ENCODE results near the gene ZNF506. TPM values are rescaled to one million over a fixed set of nuclear protein-coding genes. Genes with fewer than 3 reads are reported as not detected.
"Not testable (repeated sequence)": the region's sequence is repeated elsewhere in the genome, so short reads cannot be mapped to it uniquely, and the experiment has no call there.

ZNF506 gene
- polyA plus RNA-seq, 1 of the 3 experiments (the other 2 are of a cell fraction) = 4.1 TPM

GRCh38 chr19:19870086-19870485 lies 48.5 kb upstream of the ZNF506 start:
- H3F3A ChIP-seq (replicated peaks; ENCODE audit: insufficient read depth); H3K4me2 ChIP-seq; H2AFZ ChIP-seq (ENCODE audit: low read depth); DNase-seq; H3K27me3 ChIP-seq (ENCODE audit: insufficient read depth); H3K4me3 ChIP-seq (ENCODE audit: low read depth in 2 of 2, low read length in 1 of 2); H3K4me1 ChIP-seq (ENCODE audit: control insufficient read depth in 1 of 2, insufficient read depth in 2 of 2, low read depth in 1 of 2, low read length in 1 of 2); POLR2A ChIA-PET; H4K20me1 ChIP-seq (ENCODE audit: insufficient read depth); CTCF ChIA-PET; H3K9me2 ChIP-seq; H3K27ac ChIP-seq (ENCODE audit: low read depth in 2 of 2, low read length in 1 of 2); H3K9ac ChIP-seq: not testable (repeated sequence)
- Histone ChIP-seq H3K36me3 (replicated peaks in 1 of 2; ENCODE audit: control insufficient read depth in 1 of 2, insufficient read depth in 2 of 2, low read length in 1 of 2) (peaks cover 6 to 23% of the 10 kb centered on the region in 2 experiments), H3K79me2 (ENCODE audit: insufficient read depth) (peaks cover 59% of the 10 kb centered on the region), H3K9me3 (peaks cover 13% of the 10 kb centered on the region; the same call in 1 of the 2 replicates)
- WGBS (ENCODE audit: low lambda C conversion rate) = 81% methylated on average over 5 of the region's 5 CpGs

- 19% methylated on average over 23 of the region's 23 CpGs for WGBS (ENCODE audit: low lambda C conversion rate)
- Histone ChIP-seq H3K27ac (ENCODE audit: low read depth in 2 of 2, low read length in 1 of 2) (peak overlapping the region; percentile 80 to 97), H3K36me3 (replicated peaks in 1 of 2; ENCODE audit: control insufficient read depth in 1 of 2, insufficient read depth in 2 of 2, low read length in 1 of 2) (peaks cover 0 to 11% of the 10 kb centered on the region in 2 experiments), H3F3A (replicated peaks; ENCODE audit: insufficient read depth) (peaks cover 7% of the 10 kb centered on the region), H2AFZ (ENCODE audit: low read depth) (peak overlapping the region; percentile 99), H3K79me2 (ENCODE audit: insufficient read depth) (peaks cover 54% of the 10 kb centered on the region), H3K4me3 (ENCODE audit: low read depth in 2 of 2, low read length in 1 of 2) (peak overlapping the region; percentile 78 to 97), H3K9ac (peak overlapping the region; percentile 93), H3K9me3 (peaks cover 13% of the 10 kb centered on the region; the same call in 1 of the 2 replicates), H3K4me2 (peak overlapping the region; percentile 92), H4K20me1 (ENCODE audit: insufficient read depth) (no peaks in the 10 kb centered on the region), H3K27me3 (ENCODE audit: insufficient read depth) (no peaks in the 10 kb centered on the region), H3K9me2 (no peaks in the 10 kb centered on the region), H3K4me1 (ENCODE audit: control insufficient read depth in 1 of 2, insufficient read depth in 2 of 2, low read depth in 1 of 2, low read length in 1 of 2) (no peaks in the 10 kb centered on the region)
- TF ChIP-seq SIN3A (IDR thresholded peaks at IDR 0.05; ENCODE audit: borderline replicate concordance, low read depth, low read length) (no peak), TAF1 (IDR thresholded peaks at IDR 0.05; ENCODE audit: borderline replicate concordance, low read depth, low read length) (0 out of 2 replicates have a peak, but pooled peaks have one; percentile 4), SMC3 (IDR thresholded peaks at IDR 0.05; ENCODE audit: low read depth, low read length) (no peak)
- peak; percentile 52 for DNase-seq
- CTCF ChIA-PET = interaction anchor here (0.8 to 1.4 kb wide), 3 partner anchors 9 to 94 kb away, joined by 3 to 4 read pairs (median 3); no protein-coding TSS in a partner anchor
- POLR2A ChIA-PET = interaction anchor here (1.2 to 1.8 kb wide), 7 partner anchors 35 to 300 kb away, joined by 3 to 40 read pairs (median 6); partner anchors contain the start of genes ZNF14, ZNF486, ZNF506 and ZNF93
These were observed 45.2 kb upstream of the ZNF506 start for GRCh38 chr19:19866611-19867248.

- Histone ChIP-seq H3K4me1 (ENCODE audit: control insufficient read depth in 1 of 2, insufficient read depth in 2 of 2, low read depth in 1 of 2, low read length in 1 of 2) (no peaks in the 10 kb centered on the region), H3K9ac (peak within 1 kb of the TSS; percentile 93), H3K4me2 (peak within 1 kb of the TSS; percentile 92), H2AFZ (ENCODE audit: low read depth) (peak within 1 kb of the TSS; percentile 99), H3K9me2 (no peaks in the 10 kb centered on the region), H3K9me3 (peaks cover 13% of the 10 kb centered on the region; the same call in 1 of the 2 replicates), H3K27me3 (ENCODE audit: insufficient read depth) (no peaks in the 10 kb centered on the region), H4K20me1 (ENCODE audit: insufficient read depth) (no peaks in the 10 kb centered on the region), H3K36me3 (replicated peaks in 1 of 2; ENCODE audit: control insufficient read depth in 1 of 2, insufficient read depth in 2 of 2, low read length in 1 of 2) (peaks cover 0 to 11% of the 10 kb centered on the region in 2 experiments), H3K79me2 (ENCODE audit: insufficient read depth) (peaks cover 46% of the 10 kb centered on the region), H3K4me3 (ENCODE audit: low read depth in 2 of 2, low read length in 1 of 2) (peak within 1 kb of the TSS; percentile 78 to 97), H3F3A (replicated peaks; ENCODE audit: insufficient read depth) (peaks cover 7% of the 10 kb centered on the region), H3K27ac (ENCODE audit: low read depth in 2 of 2, low read length in 1 of 2) (peak within 1 kb of the TSS; percentile 80 to 97)
- WGBS (ENCODE audit: low lambda C conversion rate) = 2% methylated on average over 39 of the region's 43 CpGs
- ChIA-PET POLR2A (interaction anchor here (0.6 to 1.8 kb wide), 16 partner anchors 9 to 795 kb away, joined by 3 to 40 read pairs (median 4); partner anchors contain the start of genes LPAR2, ZNF14, ZNF486 and ZNF506), CTCF (interaction anchor here (0.6 to 1.4 kb wide), 4 partner anchors 9 to 95 kb away, joined by 3 to 4 read pairs (median 4); no protein-coding TSS in a partner anchor)
- peak; percentile 92 for DNase-seq
- peak; percentile 94 for TF ChIP-seq RFX5 (IDR thresholded peaks at IDR 0.05; ENCODE audit: low read length)
- no peak for TF ChIP-seq PBX3 (IDR thresholded peaks at IDR 0.05)
- no peak for TF ChIP-seq TEAD4 (IDR thresholded peaks at IDR 0.05; ENCODE audit: borderline replicate concordance, insufficient read depth)
- TF ChIP-seq EP300 (IDR thresholded peaks at IDR 0.05; ENCODE audit: borderline replicate concordance in 1 of 2, low read depth in 1 of 2, low read length in 1 of 2) = no peak
- no peak for TF ChIP-seq CTCF (IDR thresholded peaks at IDR 0.05)
- TF ChIP-seq REST (IDR thresholded peaks at IDR 0.05; ENCODE audit: low read depth, low read length) = peak; percentile 46; the same call in 1 of the 2 replicates
- peak; percentile 84; the same call in 1 of the 2 replicates for TF ChIP-seq SIN3A (IDR thresholded peaks at IDR 0.05; ENCODE audit: borderline replicate concordance, low read depth, low read length)
- TF ChIP-seq NFIC (IDR thresholded peaks at IDR 0.05; ENCODE audit: borderline replicate concordance) = no peak
These were observed 44.4 kb upstream of the ZNF506 start, which contains the start of gene ZNF253 for GRCh38 chr19:19865750-19866610. ZNF253 (plus strand) TSS chr19:19865882; CDS start chr19:19865997, 115 bp downstream.

All from SK-N-SH (cell line).